GM12801 (cell line): ENCODE data around the gene DNAH11.

ENCODE experiments used
- CTCF ChIP-seq: IDR thresholded peaks from one replicate; pipeline ENCODE4 v1.5.1; 2011; ENCODE audit warnings: control low read depth; ENCODE audit not compliant: insufficient read length; ENCODE audit errors: extremely low read depth

The DNAH11 gene

DNA sequence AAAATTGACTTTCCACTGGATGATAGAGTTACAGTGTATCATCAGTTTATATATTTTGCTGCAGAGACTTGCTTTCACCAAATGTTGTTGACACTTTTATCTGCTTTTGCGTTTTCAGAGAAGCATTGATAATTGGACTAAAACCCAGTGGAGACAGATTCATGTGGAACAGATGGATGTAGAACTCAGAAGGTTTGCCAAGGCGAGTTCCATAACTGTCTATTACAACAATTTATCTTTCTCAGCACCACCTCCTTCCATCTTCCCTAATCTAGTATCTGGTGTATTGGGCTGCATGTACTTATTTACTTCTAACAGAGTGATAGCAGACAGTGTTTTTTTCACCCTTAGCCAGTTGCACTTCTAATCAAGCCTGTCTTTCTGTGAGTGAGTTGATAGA, 73.3 kb downstream of the DNAH11 start:
- TF ChIP-seq CTCF = no peak

DNA sequence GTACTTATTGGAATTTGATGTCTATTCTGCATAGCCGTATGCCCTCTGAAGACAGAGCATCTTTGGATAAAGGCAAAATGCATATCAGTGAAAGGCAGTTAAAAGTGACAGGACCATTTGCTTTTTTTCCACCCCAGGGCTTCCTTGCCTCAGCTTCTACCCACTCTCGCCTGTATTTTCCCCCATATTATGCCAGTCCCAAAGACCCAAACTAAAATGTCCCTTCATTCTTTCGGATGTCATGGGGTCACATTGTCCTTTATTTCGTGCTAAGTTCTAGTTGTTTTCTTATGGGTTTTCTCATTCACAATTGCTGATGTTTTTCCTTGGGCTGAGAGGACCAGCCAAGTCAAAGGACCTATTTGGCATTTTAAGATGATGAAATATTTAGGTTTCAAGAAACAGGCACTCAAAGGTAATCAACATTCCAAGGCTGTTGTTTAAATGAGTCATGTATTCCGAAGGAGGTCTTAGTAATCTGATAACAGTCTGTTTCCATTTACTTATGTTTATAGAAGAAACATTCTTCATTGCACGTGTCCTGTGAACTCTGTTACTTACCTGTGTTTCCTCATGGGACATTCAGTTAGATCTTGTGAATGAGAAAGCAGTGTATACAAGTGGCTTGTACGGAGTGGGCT, 74.1 kb downstream of the DNAH11 start:
- no peak for TF ChIP-seq CTCF

- no peak for TF ChIP-seq CTCF
Observed at GRCh38 chr7:21617513-21617912, 74.7 kb downstream of the DNAH11 start.

DNA sequence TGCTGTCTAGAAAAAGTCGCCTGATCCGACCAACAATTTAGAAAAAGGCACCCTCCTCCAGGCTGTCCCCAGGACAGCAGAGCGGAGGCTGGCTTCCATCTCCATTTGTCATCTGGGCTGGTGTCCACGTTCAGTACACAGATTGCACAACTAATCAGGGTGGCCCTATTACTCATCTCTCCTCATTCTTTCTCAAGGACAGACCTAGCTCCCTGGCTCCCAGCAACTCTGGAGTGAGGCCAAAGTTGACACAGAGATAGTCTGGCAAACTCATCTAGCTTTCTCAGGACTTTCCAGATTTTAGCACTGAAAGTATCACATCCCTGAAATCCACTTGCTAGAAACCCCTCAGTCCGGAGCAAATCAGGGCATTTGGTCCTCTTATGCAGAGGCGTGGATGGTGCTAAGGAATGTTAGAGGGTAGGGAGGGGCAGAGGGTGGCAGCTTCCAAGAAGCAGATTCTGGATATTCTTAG, 75.1 kb downstream of the DNAH11 start:
- no peak for TF ChIP-seq CTCF

DNA sequence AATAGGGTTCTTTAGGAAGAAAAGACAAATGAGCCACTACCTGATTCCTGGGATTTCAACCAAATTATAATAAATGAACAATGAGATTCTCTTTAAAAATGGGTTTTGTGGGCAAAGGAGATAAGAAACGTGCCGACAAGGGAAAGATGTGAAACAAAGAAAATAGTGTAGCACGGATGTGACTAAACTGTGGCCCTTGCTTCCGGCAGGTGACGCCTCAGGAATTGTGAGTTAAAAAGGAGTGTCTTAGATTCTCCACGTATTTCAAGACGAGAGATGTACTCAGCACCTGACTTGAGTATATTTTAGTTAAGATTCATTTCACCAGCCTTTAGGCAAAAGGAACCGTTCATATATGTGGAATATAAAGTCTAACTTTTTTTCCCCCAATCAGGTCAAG, 75.9 kb downstream of the DNAH11 start:
- no peak for TF ChIP-seq CTCF

DNA sequence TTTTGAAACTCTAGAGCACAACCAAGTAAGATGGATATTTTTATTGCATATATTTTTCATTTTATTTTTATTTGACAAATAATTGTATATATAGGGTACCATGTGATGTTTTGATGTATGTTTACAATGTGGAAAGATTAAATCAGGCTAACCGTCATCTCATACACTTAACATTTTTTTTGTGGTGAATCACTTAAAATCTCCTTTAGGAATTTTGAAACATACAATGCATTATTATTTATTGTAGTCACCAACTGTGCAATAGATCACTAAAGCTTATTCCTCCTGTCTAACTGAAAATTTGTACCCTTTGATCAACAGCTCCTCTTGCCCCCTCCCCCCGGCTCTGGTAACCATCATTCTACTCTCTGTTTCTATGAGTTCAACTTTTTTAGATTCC, 77.2 kb downstream of the DNAH11 start:
- no peak for TF ChIP-seq CTCF

- no peak for TF ChIP-seq CTCF
Observed at GRCh38 chr7:21624320-21624719, 81.5 kb downstream of the DNAH11 start.
